Ishikawa (cell line): ENCODE data around the gene SERPINA6.

Experiments
- CEBPB ChIP-seq: IDR thresholded peaks from 2 replicates; pipeline ENCODE4 v1.6.1; 2012
- CREB1 ChIP-seq: IDR thresholded peaks from 2 replicates; pipeline ENCODE4 v1.6.1; 2012; ENCODE audit warnings: low read depth
- EGR1 ChIP-seq: IDR thresholded peaks from 2 replicates; pipeline ENCODE4 v1.6.1; 2012
- EP300 ChIP-seq: IDR thresholded peaks from 2 replicates; pipeline ENCODE4 v1.6.1; 2012; ENCODE audit warnings: borderline replicate concordance
- FOXM1 ChIP-seq: IDR thresholded peaks from 2 replicates; pipeline ENCODE4 v1.6.1; 2012; ENCODE audit warnings: low read depth, borderline replicate concordance
- MAX ChIP-seq: IDR thresholded peaks from 2 replicates; pipeline ENCODE4 v1.6.1; 2012
- RAD21 ChIP-seq: IDR thresholded peaks from 2 replicates; pipeline ENCODE4 v1.6.1; 2012; ENCODE audit warnings: low read depth
- TAF1 ChIP-seq: IDR thresholded peaks from 2 replicates; pipeline ENCODE4 v1.6.1; 2012; ENCODE audit warnings: low read depth, mild to moderate bottlenecking
- TCF12 ChIP-seq: IDR thresholded peaks from 2 replicates; pipeline ENCODE4 v1.6.1; 2012; ENCODE audit warnings: low read depth
- TEAD4 ChIP-seq: IDR thresholded peaks from 2 replicates; pipeline ENCODE4 v1.6.1; 2012
- YY1 ChIP-seq: IDR thresholded peaks from 2 replicates; pipeline ENCODE4 v1.6.1; 2012; ENCODE audit warnings: low read depth
- ZBTB7A ChIP-seq: IDR thresholded peaks from 2 replicates; pipeline ENCODE4 v1.6.1; 2012; ENCODE audit warnings: low read depth
- TF ChIP-seq, protein P1 (sequence below): IDR thresholded peaks from 2 replicates; pipeline ENCODE4 v1.6.1; 2012; ENCODE audit warnings: low read depth, mild to moderate bottlenecking

GRCh38 chr14:94313991-94314655, 9.0 kb downstream of the SERPINA6 start:
- TF ChIP-seq RAD21 (no peak), EGR1 (no peak), ZBTB7A (no peak), TAF1 (no peak), TEAD4 (no peak), TCF12 (no peak), FOXM1 (no peak), YY1 (no peak), EP300 (no peak), MAX (no peak), CEBPB (no peak), CREB1 (no peak)
- TF ChIP-seq, protein P1, sequence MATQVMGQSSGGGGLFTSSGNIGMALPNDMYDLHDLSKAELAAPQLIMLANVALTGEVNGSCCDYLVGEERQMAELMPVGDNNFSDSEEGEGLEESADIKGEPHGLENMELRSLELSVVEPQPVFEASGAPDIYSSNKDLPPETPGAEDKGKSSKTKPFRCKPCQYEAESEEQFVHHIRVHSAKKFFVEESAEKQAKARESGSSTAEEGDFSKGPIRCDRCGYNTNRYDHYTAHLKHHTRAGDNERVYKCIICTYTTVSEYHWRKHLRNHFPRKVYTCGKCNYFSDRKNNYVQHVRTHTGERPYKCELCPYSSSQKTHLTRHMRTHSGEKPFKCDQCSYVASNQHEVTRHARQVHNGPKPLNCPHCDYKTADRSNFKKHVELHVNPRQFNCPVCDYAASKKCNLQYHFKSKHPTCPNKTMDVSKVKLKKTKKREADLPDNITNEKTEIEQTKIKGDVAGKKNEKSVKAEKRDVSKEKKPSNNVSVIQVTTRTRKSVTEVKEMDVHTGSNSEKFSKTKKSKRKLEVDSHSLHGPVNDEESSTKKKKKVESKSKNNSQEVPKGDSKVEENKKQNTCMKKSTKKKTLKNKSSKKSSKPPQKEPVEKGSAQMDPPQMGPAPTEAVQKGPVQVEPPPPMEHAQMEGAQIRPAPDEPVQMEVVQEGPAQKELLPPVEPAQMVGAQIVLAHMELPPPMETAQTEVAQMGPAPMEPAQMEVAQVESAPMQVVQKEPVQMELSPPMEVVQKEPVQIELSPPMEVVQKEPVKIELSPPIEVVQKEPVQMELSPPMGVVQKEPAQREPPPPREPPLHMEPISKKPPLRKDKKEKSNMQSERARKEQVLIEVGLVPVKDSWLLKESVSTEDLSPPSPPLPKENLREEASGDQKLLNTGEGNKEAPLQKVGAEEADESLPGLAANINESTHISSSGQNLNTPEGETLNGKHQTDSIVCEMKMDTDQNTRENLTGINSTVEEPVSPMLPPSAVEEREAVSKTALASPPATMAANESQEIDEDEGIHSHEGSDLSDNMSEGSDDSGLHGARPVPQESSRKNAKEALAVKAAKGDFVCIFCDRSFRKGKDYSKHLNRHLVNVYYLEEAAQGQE = no peak
